ENCODE results near the gene PXDC1.

DNA sequence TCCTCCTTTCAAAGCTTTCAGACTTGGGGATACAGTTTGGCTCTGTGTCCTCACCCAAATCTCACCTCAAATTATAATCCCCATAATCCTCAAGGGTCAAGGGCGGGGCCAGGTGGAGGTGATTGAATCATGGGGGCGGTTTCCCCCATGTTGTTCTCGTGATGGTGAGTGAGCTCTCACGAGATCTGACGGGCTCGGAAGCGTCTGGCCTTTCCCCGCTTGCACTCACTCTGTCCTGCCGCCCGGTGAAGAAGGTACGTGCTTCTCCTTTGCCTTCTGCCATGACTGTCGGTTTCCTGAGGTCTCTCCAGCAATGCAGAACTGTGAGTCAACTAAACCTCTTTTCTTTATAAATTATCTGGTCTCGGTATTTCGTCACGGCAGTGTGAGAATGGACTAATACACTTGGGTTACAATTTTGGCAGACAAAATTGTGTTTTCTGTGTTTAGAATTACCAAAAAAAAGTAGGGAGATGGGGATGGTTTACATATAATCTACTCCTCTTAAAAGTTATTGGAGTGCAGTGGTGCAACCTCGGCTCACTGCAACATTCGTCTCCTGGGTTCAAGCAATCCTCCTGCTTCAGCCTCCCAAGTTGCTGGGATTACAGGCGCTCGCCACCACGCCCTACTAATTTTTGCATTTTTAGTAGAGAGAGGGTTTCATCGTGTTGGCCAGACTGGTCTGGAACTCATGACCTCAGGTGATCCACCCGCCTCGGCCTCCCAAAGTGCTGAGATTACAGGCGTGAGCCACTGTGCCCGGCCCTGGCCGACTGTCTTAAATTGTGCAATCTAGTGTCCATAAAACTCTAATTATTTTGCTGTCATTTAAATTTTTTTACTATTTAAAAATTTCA is 33.6 kb upstream of the PXDC1 start:
- TF ChIP-seq, protein P1, sequence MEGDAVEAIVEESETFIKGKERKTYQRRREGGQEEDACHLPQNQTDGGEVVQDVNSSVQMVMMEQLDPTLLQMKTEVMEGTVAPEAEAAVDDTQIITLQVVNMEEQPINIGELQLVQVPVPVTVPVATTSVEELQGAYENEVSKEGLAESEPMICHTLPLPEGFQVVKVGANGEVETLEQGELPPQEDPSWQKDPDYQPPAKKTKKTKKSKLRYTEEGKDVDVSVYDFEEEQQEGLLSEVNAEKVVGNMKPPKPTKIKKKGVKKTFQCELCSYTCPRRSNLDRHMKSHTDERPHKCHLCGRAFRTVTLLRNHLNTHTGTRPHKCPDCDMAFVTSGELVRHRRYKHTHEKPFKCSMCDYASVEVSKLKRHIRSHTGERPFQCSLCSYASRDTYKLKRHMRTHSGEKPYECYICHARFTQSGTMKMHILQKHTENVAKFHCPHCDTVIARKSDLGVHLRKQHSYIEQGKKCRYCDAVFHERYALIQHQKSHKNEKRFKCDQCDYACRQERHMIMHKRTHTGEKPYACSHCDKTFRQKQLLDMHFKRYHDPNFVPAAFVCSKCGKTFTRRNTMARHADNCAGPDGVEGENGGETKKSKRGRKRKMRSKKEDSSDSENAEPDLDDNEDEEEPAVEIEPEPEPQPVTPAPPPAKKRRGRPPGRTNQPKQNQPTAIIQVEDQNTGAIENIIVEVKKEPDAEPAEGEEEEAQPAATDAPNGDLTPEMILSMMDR (IDR thresholded peaks at IDR 0.05), result no peak
- no peak for TF ChIP-seq POLR2A (IDR thresholded peaks at IDR 0.05)
- no peak for TF ChIP-seq POLR2AphosphoS5 (IDR thresholded peaks at IDR 0.05)
- TF ChIP-seq EP300 (IDR thresholded peaks at IDR 0.05), result no peak
